GM19452 (cell line): ENCODE data around the gene HOXC4.
"Not testable (repeated sequence)": the region's sequence is repeated elsewhere in the genome, so short reads cannot be mapped to it uniquely, and the experiment has no call there.

ENCODE experiments used
- ATAC-seq: cut with Tn5 transposase; IDR thresholded peaks from one replicate; pipeline ENCODE4 v1.9.1; 2021; ENCODE audit not compliant: unreplicated experiment

Gene HOXC4

GRCh38 chr12:54053003-54053750 lies 458 bp upstream of the HOXC4 start:
- ATAC-seq, result peak; percentile 74

GRCh38 chr12:54054742-54055194 lies 1.1 kb downstream of the HOXC4 start:
- no peak for ATAC-seq

- no peak for ATAC-seq
Measured at GRCh38 chr12:54055552-54055951, 1.9 kb downstream of the HOXC4 start.

- no peak for ATAC-seq
Measured at GRCh38 chr12:54056110-54056509, 2.5 kb downstream of the HOXC4 start.

GRCh38 chr12:54058128-54058768 lies 4.6 kb downstream of the HOXC4 start:
- no peak for ATAC-seq

GRCh38 chr12:54059668-54060067 lies 6.0 kb downstream of the HOXC4 start:
- ATAC-seq, result no peak

GRCh38 chr12:54060174-54060974 lies 6.7 kb downstream of the HOXC4 start:
- ATAC-seq, result no peak

GRCh38 chr12:54060975-54061778 lies 7.5 kb downstream of the HOXC4 start:
- no peak for ATAC-seq

- no peak for ATAC-seq
Measured at GRCh38 chr12:54065677-54066076, 12.0 kb downstream of the HOXC4 start.

- ATAC-seq, result no peak
Measured at GRCh38 chr12:54066408-54066807, 12.8 kb downstream of the HOXC4 start.

- ATAC-seq, result no peak
Measured at GRCh38 chr12:54068418-54069070, 14.9 kb downstream of the HOXC4 start.

GRCh38 chr12:54071942-54072341 lies 18.3 kb downstream of the HOXC4 start:
- ATAC-seq, result no peak

- ATAC-seq, result no peak
Measured at GRCh38 chr12:54074308-54074707, 20.7 kb downstream of the HOXC4 start.

- ATAC-seq, result no peak
Measured at GRCh38 chr12:54075409-54075808, 21.8 kb downstream of the HOXC4 start.

GRCh38 chr12:54075974-54076373 lies 22.3 kb downstream of the HOXC4 start:
- no peak for ATAC-seq

GRCh38 chr12:54077843-54078242 lies 24.2 kb downstream of the HOXC4 start:
- ATAC-seq, result not testable (repeated sequence)

GRCh38 chr12:54079115-54079514 lies 25.5 kb downstream of the HOXC4 start:
- ATAC-seq, result not testable (repeated sequence)

- not testable (repeated sequence) for ATAC-seq
Measured at GRCh38 chr12:54080008-54080924, 26.6 kb downstream of the HOXC4 start.

GRCh38 chr12:54081053-54081514 lies 27.4 kb downstream of the HOXC4 start:
- not testable (repeated sequence) for ATAC-seq
